Calu3 (cell line): ENCODE measurements around the gene ALPK3. TPM values are rescaled to one million over a fixed set of nuclear protein-coding genes. Genes with fewer than 3 reads are reported as not detected.

ENCODE experiments used
- BruUV-seq: library from RNA; stranded (reverse); fragments of 400-500 nt; replicated peaks from 2 replicates; lab custom pipeline; 2021; lab: Mats Ljungman, UMichigan
- CTCF ChIA-PET: fragments of 300-600 bp; sonication (Branson Sonifier 250); formaldehyde crosslinking; loops from one replicate; lab custom pipeline; 2022; ENCODE audit warnings: antibody characterized with exemption; lab: Charles Lee
- DNase-seq: peaks from one replicate; pipeline ENCODE4 v3.0.0; 2022
- H3K27ac Mint-ChIP-seq: one replicate; pipeline ENCODE4 v1.8.0; 2022; ENCODE audit warnings: mixed read lengths; ENCODE audit not compliant: unreplicated experiment
- H3K27me3 Mint-ChIP-seq: one replicate; pipeline ENCODE4 v1.8.0; 2022; ENCODE audit warnings: mixed read lengths; ENCODE audit not compliant: unreplicated experiment
- H3K36me3 Mint-ChIP-seq: one replicate; pipeline ENCODE4 v1.8.0; 2022; ENCODE audit warnings: mild to moderate bottlenecking, moderate library complexity, mixed read lengths; ENCODE audit not compliant: insufficient read depth, unreplicated experiment
- H3K4me1 Mint-ChIP-seq: one replicate; pipeline ENCODE4 v1.8.0; 2022; ENCODE audit warnings: mild to moderate bottlenecking, low read depth, mixed read lengths; ENCODE audit not compliant: unreplicated experiment
- H3K4me3 Mint-ChIP-seq: one replicate; pipeline ENCODE4 v1.8.0; 2022; ENCODE audit warnings: mild to moderate bottlenecking, low read depth, moderate library complexity, mixed read lengths; ENCODE audit not compliant: unreplicated experiment
- H3K9me3 Mint-ChIP-seq: one replicate; pipeline ENCODE4 v1.8.0; 2022; ENCODE audit warnings: low read depth, mixed read lengths; ENCODE audit not compliant: unreplicated experiment
- intact Hi-C: fragments of 100-400 bp; cut with micrococcal nuclease; formaldehyde crosslinking; loops from one replicate; pipeline ENCODE4 v1.10.0; 2022; ENCODE audit not compliant: unreplicated experiment
- total RNA-seq: library from RNA; stranded (reverse); gene quantifications from 2 replicates; pipeline ENCODE4 v1.2.3, GENCODE V29; 2022
- TF ChIP-seq, protein P1 (sequence below): fragments of 200-600 bp; IDR thresholded peaks from one replicate; pipeline ENCODE4 v1.8.0; 2022; ENCODE audit warnings: antibody characterized with exemption; ENCODE audit not compliant: unreplicated experiment

The ALPK3 gene
- total RNA-seq, 1 experiment from 2014 or later, result 4.6 TPM

DNA sequence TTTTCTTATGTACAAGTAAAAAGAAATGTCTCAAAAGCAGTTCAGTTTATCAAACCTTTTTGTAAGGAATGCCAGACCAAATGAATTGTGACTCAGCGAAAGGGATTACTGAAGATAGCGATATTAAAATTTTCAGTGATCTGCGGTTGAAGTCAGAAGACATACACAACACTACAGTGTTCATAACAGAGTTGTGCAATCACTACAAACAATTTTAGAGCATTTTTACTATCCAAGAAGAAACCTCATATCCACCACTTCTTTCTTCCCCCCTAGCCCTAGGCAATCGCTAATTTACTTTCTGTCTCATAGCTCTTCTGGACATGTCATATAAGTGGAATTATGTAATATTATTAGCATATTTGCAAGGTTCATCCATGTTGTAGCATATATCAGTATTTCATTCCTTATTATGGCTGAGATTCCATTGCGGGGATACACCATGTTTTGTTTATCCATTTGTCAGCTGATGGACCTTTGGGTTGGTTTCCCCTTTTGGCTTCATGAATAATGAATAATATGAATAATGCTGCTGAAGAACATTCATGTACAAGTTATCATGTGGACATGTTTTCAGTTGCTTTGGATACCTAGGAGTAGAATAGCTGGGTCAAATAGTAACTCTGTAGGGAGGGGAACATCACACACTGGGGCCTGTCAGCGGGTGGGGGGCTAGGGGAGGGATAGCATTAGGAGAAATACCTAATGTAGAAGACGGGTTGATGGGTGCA lies 23.6 kb upstream of the ALPK3 start:
- no peaks in the 10 kb centered on the region for H3K9me3 Mint-ChIP-seq

DNA sequence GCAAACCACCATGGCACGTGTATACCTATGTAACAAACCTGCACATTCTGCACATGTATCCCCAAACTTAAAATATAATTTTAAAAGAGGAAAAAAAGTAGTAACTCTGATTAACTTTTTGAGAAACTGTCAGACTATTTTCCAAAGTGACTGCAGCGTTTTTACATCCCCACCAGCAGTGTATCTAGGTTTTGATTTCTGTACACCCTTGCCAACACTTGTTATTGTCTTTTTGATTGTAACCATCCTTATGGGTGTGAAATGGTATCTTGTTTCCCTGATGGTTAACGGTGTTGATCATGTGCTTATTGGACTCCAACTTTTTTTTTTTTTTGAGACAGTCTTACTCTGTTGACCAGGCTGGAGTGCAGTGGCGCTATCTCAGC lies 23.0 kb upstream of the ALPK3 start:
- Mint-ChIP-seq H3K36me3 (peaks cover 44% of the 10 kb centered on the region), H3K4me3 (no peak overlapping the region), H3K27ac (no peak overlapping the region), H3K9me3 (no peaks in the 10 kb centered on the region), H3K27me3 (no peaks in the 10 kb centered on the region), H3K4me1 (no peaks in the 10 kb centered on the region)
- TF ChIP-seq, protein P1, sequence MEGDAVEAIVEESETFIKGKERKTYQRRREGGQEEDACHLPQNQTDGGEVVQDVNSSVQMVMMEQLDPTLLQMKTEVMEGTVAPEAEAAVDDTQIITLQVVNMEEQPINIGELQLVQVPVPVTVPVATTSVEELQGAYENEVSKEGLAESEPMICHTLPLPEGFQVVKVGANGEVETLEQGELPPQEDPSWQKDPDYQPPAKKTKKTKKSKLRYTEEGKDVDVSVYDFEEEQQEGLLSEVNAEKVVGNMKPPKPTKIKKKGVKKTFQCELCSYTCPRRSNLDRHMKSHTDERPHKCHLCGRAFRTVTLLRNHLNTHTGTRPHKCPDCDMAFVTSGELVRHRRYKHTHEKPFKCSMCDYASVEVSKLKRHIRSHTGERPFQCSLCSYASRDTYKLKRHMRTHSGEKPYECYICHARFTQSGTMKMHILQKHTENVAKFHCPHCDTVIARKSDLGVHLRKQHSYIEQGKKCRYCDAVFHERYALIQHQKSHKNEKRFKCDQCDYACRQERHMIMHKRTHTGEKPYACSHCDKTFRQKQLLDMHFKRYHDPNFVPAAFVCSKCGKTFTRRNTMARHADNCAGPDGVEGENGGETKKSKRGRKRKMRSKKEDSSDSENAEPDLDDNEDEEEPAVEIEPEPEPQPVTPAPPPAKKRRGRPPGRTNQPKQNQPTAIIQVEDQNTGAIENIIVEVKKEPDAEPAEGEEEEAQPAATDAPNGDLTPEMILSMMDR, result no peak
- CTCF ChIA-PET, result no interaction called here
- DNase-seq, result no peak
- BruUV-seq, result no TSS peak
- intact Hi-C loops, result no loop called here

More for the DNA sequence above, 23.6 kb upstream of the ALPK3 start:
- CTCF ChIA-PET, result no interaction called here
- intact Hi-C loops, result no loop called here
- Mint-ChIP-seq H3K27ac (no peak overlapping the region), H3K36me3 (peaks cover 47% of the 10 kb centered on the region), H3K4me1 (no peaks in the 10 kb centered on the region), H3K4me3 (no peak overlapping the region), H3K27me3 (no peaks in the 10 kb centered on the region)
- DNase-seq, result no peak
- BruUV-seq, result no TSS peak
- TF ChIP-seq, protein P1, result no peak

DNA sequence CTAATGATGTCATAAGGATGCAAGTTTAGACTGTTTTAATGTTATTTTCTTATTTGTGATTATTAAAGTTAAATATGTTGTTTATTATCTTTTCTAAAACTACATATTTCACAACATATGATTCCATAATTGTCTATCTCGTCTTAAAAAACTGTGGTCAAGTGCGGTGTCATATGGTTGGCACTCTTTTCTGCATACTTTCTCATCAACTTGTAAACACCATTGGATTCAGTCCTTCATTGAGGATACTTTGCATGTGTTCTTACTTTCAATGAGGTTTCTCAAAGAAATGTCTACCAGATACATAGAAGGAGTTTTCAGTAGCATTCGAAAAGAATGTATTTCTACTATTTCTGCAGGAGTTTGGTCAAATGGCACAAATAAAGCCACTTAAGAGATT lies 22.0 kb upstream of the ALPK3 start:
- TF ChIP-seq, protein P1, result no peak
- Mint-ChIP-seq H3K9me3 (no peaks in the 10 kb centered on the region), H3K27me3 (no peaks in the 10 kb centered on the region), H3K27ac (no peak overlapping the region), H3K4me3 (no peak overlapping the region), H3K4me1 (no peaks in the 10 kb centered on the region), H3K36me3 (peaks cover 43% of the 10 kb centered on the region)
- no peak for DNase-seq
- intact Hi-C loops, result no loop called here
- CTCF ChIA-PET, result no interaction called here
- BruUV-seq, result no TSS peak

DNA sequence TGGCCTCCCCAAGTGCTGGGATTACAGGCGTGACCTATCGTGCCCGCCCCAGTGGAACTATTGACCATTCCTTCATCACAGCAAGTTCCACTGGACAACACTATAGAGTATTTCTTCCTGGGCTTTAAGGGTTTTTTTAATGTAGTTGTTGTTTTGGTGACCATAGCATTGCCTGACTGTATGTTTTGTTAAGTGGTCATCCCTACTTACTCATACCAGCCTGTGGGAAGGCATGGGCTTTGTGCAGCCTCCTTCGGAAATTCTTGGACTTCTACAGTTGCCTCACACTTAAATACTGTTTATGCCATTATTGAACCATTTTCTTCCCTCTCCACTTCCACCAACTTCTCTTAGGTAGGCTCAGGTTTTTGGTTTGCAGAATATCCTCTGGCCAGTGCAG lies 19.9 kb upstream of the ALPK3 start:
- no peak for DNase-seq
- Mint-ChIP-seq H3K27ac (no peak overlapping the region), H3K9me3 (no peaks in the 10 kb centered on the region), H3K27me3 (no peaks in the 10 kb centered on the region), H3K4me1 (no peaks in the 10 kb centered on the region), H3K4me3 (no peak overlapping the region), H3K36me3 (peaks cover 41% of the 10 kb centered on the region)
- BruUV-seq, result no TSS peak
- CTCF ChIA-PET, result no interaction called here
- TF ChIP-seq, protein P1, result no peak
- intact Hi-C loops, result no loop called here
